ENCODE measurements around the gene TMEM86B.

Gene TMEM86B

GRCh38 chr19:55256562-55257460 lies 28.2 kb upstream of the TMEM86B start:
- no peak for DNase-seq

- peak; percentile 31 to 42 for DNase-seq
Measured at GRCh38 chr19:55255618-55256423, 27.3 kb upstream of the TMEM86B start.

- DNase-seq, result no peak
Measured at GRCh38 chr19:55254625-55254977, 26.0 kb upstream of the TMEM86B start.

DNA sequence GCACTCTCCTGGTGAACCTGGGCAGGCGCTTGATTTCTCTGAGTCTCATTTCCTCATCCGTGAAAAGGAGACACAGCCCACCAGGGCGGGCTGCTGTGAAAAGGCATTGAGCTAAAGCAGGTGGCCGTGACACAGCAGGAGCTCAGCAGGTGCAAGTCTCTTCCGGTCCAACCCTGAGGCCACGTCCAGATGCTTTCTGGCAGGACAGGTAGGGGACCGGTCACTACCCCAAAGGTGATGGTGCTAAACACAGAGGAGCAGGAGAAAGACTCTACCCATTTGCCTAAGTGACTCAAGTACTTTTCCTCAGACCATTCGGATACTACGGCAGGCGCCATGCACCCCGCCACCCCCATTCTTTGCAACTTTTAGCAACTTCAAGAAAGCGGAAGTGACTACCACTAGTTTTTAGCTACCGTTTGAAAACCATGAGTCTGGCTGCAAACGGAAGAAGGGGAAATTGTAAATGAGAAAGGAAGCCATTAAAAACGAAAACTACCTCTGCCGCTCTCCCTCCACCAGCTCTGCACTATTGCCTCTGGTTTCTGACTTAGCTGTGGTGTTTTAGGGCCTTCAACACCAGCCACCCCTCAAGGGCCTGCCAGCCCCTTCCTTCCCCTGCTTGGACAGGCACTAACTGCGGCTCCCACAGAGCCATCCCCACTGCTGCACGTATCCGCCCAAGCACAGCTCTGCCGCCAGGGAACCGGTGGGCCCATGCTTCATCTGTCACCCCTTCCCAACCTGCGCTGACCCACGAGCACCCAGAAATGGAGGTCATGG lies 25.5 kb upstream of the TMEM86B start:
- peak; percentile 88 to 89 for DNase-seq

DNA sequence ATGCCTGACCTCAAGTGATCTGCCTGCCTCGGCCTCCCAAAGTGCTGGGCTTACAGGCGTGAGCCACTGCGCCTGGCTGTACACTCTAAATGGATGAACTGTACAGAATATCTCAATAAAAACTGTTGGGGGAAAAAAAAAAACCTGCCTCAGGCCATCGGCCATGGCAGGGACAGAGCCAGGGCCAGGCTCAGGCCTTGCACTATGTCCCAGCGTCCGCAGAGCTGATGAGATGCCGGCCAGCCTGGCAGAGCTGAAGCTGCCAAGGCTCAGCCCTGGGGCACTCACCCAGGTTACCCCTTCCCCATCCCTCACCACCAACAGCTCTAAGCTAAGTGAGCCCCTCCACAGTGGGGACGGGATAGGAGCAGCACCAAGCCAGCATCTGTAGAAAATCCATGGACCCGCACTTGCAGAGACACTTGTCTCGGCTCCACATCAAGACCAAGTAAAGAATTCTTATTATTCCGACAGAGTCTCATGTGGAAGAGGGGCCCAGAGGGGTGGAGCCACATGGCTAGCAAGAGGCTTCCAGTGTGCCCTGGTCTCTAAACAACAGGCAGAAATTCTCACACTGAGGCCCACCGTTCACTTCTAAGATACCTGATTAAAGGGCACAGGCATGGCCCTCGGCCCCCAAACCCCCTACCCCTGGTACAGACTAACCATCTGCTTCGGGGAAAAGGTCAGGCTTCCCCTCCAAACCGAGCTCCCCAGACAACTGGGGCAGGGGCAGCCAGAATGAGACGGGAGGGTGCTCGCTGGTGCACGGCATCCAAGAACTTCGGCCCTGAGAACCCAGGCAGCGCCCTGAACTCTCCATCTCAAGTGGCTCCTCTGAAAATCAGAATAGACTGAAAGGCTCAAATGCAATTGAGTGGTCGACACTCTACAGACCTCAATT lies 24.4 kb upstream of the TMEM86B start:
- DNase-seq, result no peak

DNA sequence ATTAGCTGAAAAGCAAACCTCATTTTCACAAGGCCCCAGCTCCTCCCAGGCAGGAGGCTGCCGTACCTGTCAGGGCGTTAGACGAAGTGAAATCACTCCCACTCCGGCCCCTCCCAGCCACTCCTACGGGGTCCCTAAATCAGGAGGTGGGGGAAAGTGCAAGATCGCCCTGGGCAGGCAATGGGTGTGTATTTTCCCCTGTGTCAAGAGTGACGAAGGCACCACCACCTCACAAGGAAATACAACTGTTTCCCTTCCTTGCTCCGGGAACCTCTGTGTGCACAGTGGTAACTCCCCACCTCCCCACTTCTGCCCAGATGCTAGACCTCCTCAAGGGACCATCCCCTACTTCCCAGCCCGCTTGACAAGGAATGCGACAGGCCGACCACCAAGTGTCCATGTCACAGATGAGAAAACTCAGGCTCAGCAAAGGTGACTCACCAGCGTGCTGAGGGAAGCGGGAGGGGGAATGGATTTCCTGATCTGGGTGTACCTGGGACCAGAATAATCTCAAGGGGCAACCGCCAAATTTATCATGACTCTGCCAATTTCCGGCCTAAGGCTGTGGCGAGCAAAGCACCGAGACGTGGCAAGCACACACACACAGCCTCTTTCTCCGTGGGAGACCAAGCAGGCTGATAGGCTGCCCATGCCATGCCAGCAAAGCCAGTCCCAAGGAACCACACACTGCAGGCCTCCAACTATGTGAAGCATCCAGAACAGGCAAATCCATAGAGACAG lies 22.9 kb upstream of the TMEM86B start:
- DNase-seq, result no peak

DNA sequence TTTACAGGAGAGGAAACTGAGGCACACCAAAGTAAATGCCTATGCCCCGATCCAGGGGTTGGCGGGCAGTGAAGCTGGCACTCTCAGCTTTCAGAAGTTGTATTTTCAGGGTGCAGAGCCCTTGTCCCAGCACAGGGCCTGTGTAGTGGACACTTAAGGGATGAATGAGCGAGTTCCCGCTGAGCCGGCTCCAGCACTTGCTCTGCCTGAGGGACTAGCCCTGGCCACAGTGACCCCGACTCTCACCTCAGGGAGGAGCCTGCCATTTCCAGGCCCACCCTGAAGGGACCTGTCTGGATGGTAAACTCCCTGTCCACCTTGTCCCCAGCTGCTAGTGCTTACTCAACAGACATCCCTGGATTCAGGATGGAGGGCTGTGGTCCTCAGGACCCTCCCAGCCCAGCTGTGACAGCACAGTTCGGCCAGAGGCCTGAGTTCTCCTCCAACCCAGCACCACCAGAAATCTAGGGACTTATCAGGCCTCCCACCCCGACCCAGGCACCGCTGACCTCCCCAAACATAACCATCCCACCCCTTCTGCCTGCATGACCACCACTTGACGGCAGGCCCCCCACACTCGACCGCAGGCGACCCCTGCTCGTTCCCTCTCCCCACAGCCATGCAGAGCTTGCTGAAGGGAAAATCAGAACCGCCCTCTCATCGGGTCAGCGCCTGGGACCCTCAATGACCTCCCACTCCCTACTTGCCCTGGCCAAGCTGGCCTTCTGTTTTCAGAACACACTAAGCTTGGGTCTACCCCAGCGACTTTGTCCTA lies 21.9 kb upstream of the TMEM86B start:
- DNase-seq, result no peak

- no peak for DNase-seq
Measured at GRCh38 chr19:55249841-55250240, 21.3 kb upstream of the TMEM86B start.

- DNase-seq, result no peak
Measured at GRCh38 chr19:55248704-55249103, 20.1 kb upstream of the TMEM86B start.

DNA sequence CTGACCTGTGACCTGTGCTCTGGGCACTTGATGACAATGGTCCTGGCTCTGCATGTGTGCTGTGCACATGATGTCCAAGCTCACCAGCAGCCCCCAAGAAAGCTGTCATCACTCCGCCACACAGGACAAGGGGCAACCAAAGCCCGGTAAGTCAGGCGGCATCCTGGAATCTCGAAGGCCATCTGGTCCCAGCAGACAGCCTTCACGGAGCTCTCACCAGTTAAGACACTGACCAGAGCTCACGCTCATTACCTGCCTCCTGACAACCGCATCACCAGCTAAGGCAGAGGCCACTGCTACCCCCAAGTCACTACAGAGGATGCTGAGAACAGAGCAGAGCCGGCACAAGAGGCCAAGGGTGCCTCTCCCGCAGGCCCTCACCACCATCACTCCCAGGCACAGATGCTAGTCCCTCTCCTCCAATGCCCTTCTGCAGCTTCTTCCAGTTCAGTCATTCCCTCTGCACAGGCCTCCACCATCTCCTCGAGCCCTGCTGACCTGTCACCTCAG lies 19.7 kb upstream of the TMEM86B start:
- no peak for DNase-seq

DNA sequence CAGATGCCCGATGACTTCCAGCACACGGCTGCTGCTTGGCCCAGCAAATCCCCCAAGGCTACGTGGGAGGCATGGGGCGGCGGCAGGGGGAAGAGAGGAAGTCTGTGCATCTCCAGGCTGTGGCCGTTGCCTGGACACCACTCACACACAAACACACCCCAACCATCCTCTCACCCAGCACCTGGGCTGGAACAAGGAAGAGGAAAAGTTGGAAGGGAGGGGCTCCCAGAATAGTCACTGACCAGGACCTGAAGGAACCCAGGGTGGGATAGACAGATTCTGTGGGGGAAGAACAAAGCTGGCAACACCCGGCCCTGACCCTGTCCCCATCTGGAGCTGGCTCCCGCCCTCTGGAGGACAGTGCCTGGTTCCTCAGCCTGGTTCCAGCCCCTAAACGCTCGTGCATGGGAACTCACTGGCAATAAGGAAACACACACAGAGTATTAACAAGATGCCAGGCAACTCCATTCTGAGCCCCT lies 19.1 kb upstream of the TMEM86B start:
- no peak for DNase-seq

GRCh38 chr19:55246462-55247451 lies 18.2 kb upstream of the TMEM86B start:
- no peak for DNase-seq

- DNase-seq, result no peak
Measured at GRCh38 chr19:55245236-55245904, 16.8 kb upstream of the TMEM86B start.

- no peak for DNase-seq
Measured at GRCh38 chr19:55244004-55244680, 15.6 kb upstream of the TMEM86B start.

- DNase-seq, result no peak
Measured at GRCh38 chr19:55242517-55242916, 14.0 kb upstream of the TMEM86B start.

GRCh38 chr19:55241935-55242464 lies 13.4 kb upstream of the TMEM86B start:
- no peak for DNase-seq

DNA sequence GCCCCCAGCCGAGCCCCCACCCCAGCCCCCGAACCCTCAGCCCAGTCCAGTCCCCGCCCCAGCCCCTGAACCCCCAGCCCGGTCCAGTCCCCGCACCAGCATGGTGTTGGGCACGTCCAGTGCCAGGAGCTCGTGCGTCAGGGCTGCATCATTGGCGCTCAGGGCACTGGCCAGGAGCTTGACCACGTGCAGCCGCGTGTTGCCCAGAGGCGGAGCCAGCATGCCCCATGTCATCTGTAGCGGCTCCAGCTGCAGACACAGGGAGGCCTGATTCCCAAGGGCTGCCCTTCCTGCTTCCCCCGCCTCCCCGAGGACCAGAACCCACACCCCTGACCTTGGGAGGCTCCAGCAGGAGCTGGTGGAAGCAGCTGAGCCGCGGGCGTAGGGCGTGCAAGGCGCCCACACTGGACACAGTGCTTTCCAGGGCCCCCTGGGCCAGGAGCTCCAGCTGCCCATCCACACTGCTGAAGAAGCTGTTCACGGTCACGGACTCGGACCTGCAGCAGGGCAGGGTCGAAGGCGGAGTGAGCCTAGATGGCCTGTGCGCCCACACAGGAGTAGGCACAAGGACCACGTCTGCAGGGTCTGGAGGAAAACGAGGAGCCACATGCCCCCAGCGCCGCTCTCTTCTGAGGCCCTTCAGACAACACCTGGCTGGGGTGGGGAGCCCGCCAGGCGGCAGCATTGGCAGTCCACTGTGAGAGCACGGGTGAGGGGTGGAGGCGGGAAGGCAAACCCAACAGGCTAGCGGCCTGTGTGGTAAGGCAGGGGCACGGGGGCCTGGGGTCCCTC lies 12.8 kb upstream of the TMEM86B start:
- no peak for DNase-seq

Data from AML-193 (cell line).